Activated CD4-positive, alpha-beta T cell treated with anti-CD3 and anti-CD28 coated beads for 4 hours (primary cell): ENCODE measurements around the gene PAIP2.

ENCODE experiments used
- DNase-seq, 2 donors: peaks; one replicate each; pipeline ENCODE4 v3.0.0-alpha.2; 2020

Gene PAIP2

GRCh38 chr5:139414581-139415130, 73.0 kb downstream of the PAIP2 start:
- no peak for DNase-seq

DNA sequence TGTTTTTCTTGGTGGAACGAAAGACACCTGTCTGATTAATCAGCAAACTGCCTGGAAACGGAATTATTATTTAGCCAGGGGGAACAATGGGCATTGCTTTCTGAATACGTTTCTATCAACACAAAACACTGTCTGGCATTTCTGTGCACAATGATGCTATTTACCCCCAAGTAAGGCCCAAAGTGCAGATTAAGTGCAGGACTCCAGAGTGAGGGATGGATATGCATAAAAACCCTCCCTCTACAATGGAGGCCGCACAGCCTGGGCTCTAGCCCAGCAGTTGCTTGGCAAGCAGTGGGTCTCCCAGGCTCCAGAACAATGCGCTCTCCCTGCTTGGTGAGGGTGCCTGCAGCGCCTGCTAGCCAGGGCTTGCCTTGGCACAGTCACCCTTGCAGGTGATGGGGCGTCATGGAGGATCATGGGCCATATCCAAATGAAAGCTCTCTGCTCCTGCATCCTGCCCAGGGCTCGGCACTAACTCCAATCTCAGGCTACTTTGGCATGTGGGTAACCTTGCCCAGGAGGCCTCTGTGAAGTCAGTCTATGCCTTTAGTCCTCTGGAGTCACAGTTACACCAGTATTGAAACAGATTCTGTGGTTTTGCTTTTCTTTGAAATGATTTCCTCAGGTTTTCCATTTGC, 73.7 kb downstream of the PAIP2 start:
- DNase-seq = no peak

DNA sequence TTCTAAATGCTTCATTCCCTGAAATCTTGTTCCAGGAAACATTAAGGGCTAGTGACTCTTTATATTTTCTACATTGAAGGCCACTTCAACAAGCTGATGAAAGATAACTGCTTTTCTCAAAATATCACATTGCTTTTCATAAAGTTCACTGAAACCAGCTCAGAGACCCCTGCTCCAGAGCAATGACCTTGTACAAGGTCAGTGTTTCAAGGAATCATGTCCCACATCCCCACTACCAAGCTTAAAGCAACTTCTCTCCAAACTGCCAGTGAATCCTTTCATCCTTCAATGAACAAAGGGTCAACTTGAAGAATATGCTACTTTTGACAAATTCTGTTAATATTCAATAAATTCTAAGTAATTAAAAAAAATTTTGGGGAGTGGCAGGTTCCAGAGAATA, 74.2 kb downstream of the PAIP2 start:
- DNase-seq = no peak

GRCh38 chr5:139416651-139417050, 75.0 kb downstream of the PAIP2 start:
- DNase-seq = no peak

GRCh38 chr5:139417214-139417613, 75.6 kb downstream of the PAIP2 start:
- no peak for DNase-seq

DNA sequence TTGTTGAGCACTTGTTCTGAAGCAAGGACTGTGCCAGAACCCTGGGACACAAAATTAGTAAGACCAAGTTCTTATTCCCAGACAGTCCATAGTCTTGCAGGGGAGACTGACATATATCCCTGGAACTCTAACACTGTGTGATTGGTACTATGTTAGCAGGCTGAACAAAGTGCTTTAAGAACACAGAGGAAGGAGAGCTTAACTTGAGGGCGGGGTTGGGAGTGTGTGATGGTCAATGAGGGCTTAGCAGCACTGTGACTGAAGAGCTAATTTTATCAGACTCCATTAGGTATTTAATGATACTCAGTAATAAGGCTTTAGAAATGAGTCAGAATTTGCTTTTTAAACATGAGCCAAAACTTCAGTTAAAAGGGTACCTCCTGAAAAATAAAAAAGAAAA, 77.1 kb downstream of the PAIP2 start:
- DNase-seq = no peak
